Osteoblast (primary cell): ENCODE data around the gene NELL1. TPM values are rescaled to one million over a fixed set of nuclear protein-coding genes. Genes with fewer than 3 reads are reported as not detected.

Source experiments
- DNase-seq: peaks from one replicate; pipeline ENCODE4 v3.0.0; 2011; ENCODE audit warnings: low spot score, mixed read lengths; ENCODE audit not compliant: insufficient read length; ENCODE audit errors: missing footprints
- H2AFZ ChIP-seq: 2 replicates; pipeline ENCODE4 v1.6.0; 2011; ENCODE audit warnings: mild to moderate bottlenecking, low read length
- H3K27ac ChIP-seq: 2 replicates; pipeline ENCODE4 v1.5.1; 2011; ENCODE audit warnings: mild to moderate bottlenecking, low read depth, low read length, moderate library complexity
- H3K27me3 ChIP-seq: 2 replicates; pipeline ENCODE4 v1.6.0; 2012; ENCODE audit warnings: mild to moderate bottlenecking, control low read depth, inconsistent platforms, low read length, moderate library complexity; ENCODE audit not compliant: insufficient read depth
- H3K36me3 ChIP-seq: 2 replicates; pipeline ENCODE4 v1.5.1; 2011; ENCODE audit warnings: mild to moderate bottlenecking, low read length, control low read depth, moderate library complexity; ENCODE audit not compliant: insufficient read depth
- H3K4me1 ChIP-seq: 2 replicates; pipeline ENCODE4 v1.5.1; 2011; ENCODE audit warnings: mild to moderate bottlenecking, low read length, control low read depth, moderate library complexity; ENCODE audit not compliant: insufficient read depth
- H3K4me2 ChIP-seq: 2 replicates; pipeline ENCODE4 v1.6.0; 2011; ENCODE audit warnings: mild to moderate bottlenecking, low read length; ENCODE audit not compliant: insufficient read depth
- H3K4me3 ChIP-seq: fragments of 200-600 bp; sonication (generic); 3 replicates; pipeline ENCODE4 v1.5.1; 2012; ENCODE audit warnings: mild to moderate bottlenecking, low read length, inconsistent platforms; ENCODE audit not compliant: insufficient read depth
- H3K79me2 ChIP-seq: 2 replicates; pipeline ENCODE4 v1.6.0; 2012; ENCODE audit warnings: mild to moderate bottlenecking, low read length, control low read depth, inconsistent platforms; ENCODE audit not compliant: insufficient read depth
- H3K9me3 ChIP-seq: 2 replicates; pipeline ENCODE4 v1.5.1; 2011; ENCODE audit warnings: low read depth, low read length, control low read depth
- H4K20me1 ChIP-seq: 2 replicates; pipeline ENCODE4 v1.6.0; 2012; ENCODE audit warnings: mild to moderate bottlenecking, low read length, control low read depth; ENCODE audit not compliant: insufficient read depth
- total RNA-seq: library from RNA; depleted of rRNA; stranded (reverse); fragments of >200 nt; gene quantifications from 2 replicates; pipeline ENCODE4 v1.2.3, GENCODE V29; 2012
- TF ChIP-seq, protein P1 (sequence below): IDR thresholded peaks from 2 replicates; pipeline ENCODE4 v1.5.1; 2011; ENCODE audit warnings: mild to moderate bottlenecking, low read depth, low read length, moderate library complexity; ENCODE audit errors: extremely low read depth

Gene NELL1
- total RNA-seq, 1 donor, result not detected

DNA sequence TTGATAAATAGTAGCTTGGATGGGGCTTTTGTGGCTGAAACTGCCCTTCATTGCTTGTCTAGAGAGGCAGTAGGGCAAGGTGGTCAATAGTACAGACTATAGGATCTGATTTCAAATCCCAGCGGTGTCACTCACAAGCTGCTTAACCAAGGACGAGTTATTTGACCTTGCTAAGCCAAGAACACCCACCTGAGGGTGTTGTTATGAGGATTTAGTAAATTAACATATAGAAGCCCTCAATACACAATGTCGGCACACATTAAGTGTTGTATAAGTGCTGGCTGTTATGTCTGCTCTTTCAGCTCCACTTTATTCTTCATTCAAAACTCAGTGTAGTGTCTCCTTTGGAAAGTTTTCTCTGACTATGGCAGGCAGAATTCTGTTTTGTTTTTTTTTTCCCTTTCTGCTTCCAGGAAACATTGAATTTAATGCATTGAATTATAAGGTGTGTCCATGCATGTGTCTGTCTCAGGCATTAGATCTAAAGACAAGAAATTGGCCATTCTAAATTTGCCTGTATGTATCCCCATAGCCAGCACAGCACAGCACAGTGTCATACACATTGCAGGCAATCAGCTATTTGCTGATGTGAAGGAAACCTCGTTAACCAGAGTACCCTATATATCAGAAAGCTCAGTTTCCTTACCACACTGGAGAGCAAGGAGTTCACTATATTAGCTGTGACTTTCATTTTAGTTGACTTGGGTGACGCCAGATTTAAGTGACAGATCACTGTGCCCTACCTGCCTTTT lies 212.1 kb downstream of the NELL1 start:
- no peaks in the 10 kb centered on the region for H3K27me3 ChIP-seq
- H3K9me3 ChIP-seq, result peaks cover 8% of the 10 kb centered on the region
- H3K4me1 ChIP-seq, result no peaks in the 10 kb centered on the region
- H3K4me2 ChIP-seq, result no peak overlapping the region
- H4K20me1 ChIP-seq, result no peaks in the 10 kb centered on the region
- H2AFZ ChIP-seq, result no peak overlapping the region
- H3K79me2 ChIP-seq, result no peaks in the 10 kb centered on the region
- no peak overlapping the region for H3K4me3 ChIP-seq
- TF ChIP-seq, protein P1, sequence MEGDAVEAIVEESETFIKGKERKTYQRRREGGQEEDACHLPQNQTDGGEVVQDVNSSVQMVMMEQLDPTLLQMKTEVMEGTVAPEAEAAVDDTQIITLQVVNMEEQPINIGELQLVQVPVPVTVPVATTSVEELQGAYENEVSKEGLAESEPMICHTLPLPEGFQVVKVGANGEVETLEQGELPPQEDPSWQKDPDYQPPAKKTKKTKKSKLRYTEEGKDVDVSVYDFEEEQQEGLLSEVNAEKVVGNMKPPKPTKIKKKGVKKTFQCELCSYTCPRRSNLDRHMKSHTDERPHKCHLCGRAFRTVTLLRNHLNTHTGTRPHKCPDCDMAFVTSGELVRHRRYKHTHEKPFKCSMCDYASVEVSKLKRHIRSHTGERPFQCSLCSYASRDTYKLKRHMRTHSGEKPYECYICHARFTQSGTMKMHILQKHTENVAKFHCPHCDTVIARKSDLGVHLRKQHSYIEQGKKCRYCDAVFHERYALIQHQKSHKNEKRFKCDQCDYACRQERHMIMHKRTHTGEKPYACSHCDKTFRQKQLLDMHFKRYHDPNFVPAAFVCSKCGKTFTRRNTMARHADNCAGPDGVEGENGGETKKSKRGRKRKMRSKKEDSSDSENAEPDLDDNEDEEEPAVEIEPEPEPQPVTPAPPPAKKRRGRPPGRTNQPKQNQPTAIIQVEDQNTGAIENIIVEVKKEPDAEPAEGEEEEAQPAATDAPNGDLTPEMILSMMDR, result no peak
- no peak overlapping the region for H3K27ac ChIP-seq
- no peaks in the 10 kb centered on the region for H3K36me3 ChIP-seq
- no peak for DNase-seq

DNA sequence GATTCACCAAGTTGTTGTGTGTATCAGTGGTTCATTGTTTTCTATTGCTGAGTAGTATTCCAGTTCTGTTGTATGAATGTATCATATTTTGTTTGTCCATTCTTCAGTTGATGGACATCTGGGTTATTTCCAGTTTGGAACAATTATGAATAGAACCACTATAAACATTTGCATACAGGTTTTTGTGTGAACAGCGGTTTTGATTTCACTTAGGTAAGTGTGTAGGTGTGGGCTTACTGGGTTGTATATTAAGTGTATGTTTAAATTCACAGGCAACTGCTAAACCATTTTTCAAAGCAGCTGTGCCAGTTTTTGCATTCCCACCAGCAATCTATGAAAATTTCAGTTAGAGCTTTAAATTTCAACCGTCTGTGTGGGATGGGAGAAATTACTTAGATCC lies 217.8 kb downstream of the NELL1 start:
- no peak overlapping the region for H2AFZ ChIP-seq
- no peak for DNase-seq
- H3K4me2 ChIP-seq, result no peak overlapping the region
- TF ChIP-seq, protein P1, result no peak
- H3K9me3 ChIP-seq, result peaks cover 5% of the 10 kb centered on the region
- no peaks in the 10 kb centered on the region for H4K20me1 ChIP-seq
- H3K79me2 ChIP-seq, result no peaks in the 10 kb centered on the region
- H3K27me3 ChIP-seq, result no peaks in the 10 kb centered on the region
- no peaks in the 10 kb centered on the region for H3K36me3 ChIP-seq
- H3K4me1 ChIP-seq, result no peaks in the 10 kb centered on the region
- no peak overlapping the region for H3K4me3 ChIP-seq
- no peak overlapping the region for H3K27ac ChIP-seq

GRCh38 chr11:20894296-20894695 lies 224.9 kb downstream of the NELL1 start:
- TF ChIP-seq, protein P1, result no peak
- no peak overlapping the region for H2AFZ ChIP-seq

DNA sequence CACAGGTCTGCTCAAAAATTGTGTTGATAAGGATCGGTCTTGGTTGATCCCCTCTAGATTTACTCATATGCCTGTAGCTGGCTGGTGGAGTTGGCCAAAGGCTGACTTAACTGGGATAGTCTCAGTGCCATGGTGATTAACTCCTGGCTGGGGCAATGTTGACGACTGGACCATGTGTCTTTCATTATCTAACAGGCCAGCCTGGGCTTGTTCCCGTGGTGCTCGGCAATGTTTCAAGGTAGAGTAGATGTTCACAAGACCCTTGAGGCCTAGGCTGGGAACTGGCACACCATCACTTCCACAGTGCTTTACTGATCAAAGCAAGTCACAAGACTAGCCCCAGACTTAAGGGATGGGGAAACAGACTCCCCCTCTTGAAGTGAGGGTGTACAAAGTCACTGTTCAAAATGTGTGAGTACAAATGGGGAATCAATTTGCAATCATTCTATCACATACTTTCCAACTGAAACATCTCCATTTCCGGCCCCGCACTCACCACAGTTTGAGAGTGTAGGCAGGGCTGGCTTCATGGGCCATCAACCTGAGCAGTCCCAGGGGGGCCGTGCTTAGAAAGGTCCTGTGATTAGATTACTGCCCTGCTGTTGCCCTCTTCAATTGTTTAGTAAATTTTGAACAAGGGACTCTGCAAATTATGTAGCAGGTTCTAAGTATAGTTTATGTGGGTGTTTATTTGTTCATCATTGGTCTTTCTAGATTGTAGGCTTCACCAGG lies 240.8 kb downstream of the NELL1 start:
- Histone ChIP-seq H3K27ac (no peak overlapping the region), H3K4me3 (no peak overlapping the region), H3K4me2 (no peak overlapping the region), H2AFZ (no peak overlapping the region), H3K36me3 (no peaks in the 10 kb centered on the region), H3K27me3 (no peaks in the 10 kb centered on the region), H3K79me2 (no peaks in the 10 kb centered on the region), H4K20me1 (no peaks in the 10 kb centered on the region), H3K9me3 (no peaks in the 10 kb centered on the region), H3K4me1 (no peaks in the 10 kb centered on the region)
- TF ChIP-seq, protein P1, result no peak
- no peak for DNase-seq

More at GRCh38 chr11:20894296-20894695, 224.9 kb downstream of the NELL1 start:
- Histone ChIP-seq H3K4me1 (no peaks in the 10 kb centered on the region), H3K27me3 (no peaks in the 10 kb centered on the region), H3K4me2 (no peak overlapping the region), H3K9me3 (no peaks in the 10 kb centered on the region), H3K36me3 (no peaks in the 10 kb centered on the region), H4K20me1 (no peaks in the 10 kb centered on the region), H3K79me2 (no peaks in the 10 kb centered on the region), H3K4me3 (no peak overlapping the region), H3K27ac (no peak overlapping the region)
- no peak for DNase-seq
